SH-SY5Y (cell line): Measurements from ENCODE around the gene RASL11A.

Experiments
- GATA2 ChIP-seq: IDR thresholded peaks from 2 replicates; pipeline ENCODE4 v1.6.1; 2011; ENCODE audit warnings: mild to moderate bottlenecking, low read depth, low read length
- GATA3 ChIP-seq: IDR thresholded peaks from 2 replicates; pipeline ENCODE4 v1.6.1; 2011; ENCODE audit warnings: low read depth, mild to moderate bottlenecking, low read length, moderate library complexity

DNA sequence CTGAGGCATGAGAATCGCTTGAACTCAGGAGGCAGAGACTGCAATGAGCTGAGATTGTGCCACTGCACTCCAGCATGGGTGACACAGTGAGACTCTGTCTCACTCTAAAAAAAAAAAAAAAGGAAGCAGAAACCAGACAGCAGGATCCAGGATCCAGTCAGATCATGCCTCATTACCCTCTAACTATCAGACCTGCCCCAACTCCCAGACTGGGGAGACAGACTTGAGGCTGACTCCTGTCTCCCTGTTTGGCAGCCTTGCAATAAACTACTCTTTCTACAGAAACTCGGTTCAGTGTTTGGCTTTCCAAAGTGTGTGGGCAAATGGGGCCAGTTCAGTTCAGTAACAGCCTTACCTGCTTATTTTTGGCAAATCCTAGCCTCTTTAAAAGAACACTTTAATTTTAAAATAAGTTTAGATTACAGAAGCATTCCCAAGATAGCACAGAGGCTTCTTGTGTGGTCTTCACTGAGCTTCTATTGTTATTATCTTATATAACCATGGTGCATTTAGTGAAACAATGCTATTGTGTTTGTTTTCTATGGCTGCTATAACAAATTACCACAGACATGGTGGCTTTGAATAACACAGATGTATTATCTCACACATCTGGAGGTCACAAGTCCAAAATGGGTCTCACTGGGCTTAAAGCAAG, 18.5 kb downstream of the RASL11A start:
- TF ChIP-seq GATA2 (no peak), GATA3 (no peak)
